Neutrophil (primary cell): ENCODE data around the gene TPPP3.

Experiments
- H3K27ac ChIP-seq: fragments of 200-600 bp; sonication (generic); 2 replicates; pipeline ENCODE4 v1.5.1; 2016; ENCODE audit warnings: mild to moderate bottlenecking, moderate library complexity
- H3K27me3 ChIP-seq: fragments of 200-600 bp; sonication (generic); 2 replicates; pipeline ENCODE4 v1.6.0; 2016; ENCODE audit warnings: mild to moderate bottlenecking
- H3K36me3 ChIP-seq: fragments of 200-600 bp; sonication (generic); 2 replicates; pipeline ENCODE4 v1.5.1; 2017
- H3K4me1 ChIP-seq, 2 experiments: fragments of 200-600 bp in 1 of 2; sonication (generic) in 1 of 2; 1 replicate in 1 of 2; 2 replicates in 1 of 2; pipeline versions ENCODE4 v1.5.1 to v1.6.1; 2013 to 2016; ENCODE audit warnings: low read depth in 1 of 2, low read length in 1 of 2, mild to moderate bottlenecking in 1 of 2, moderate library complexity in 1 of 2; ENCODE audit not compliant: control insufficient read depth in 1 of 2, insufficient read depth in 1 of 2
- H3K4me3 ChIP-seq, 2 experiments: fragments of 200-600 bp in 1 of 2; sonication (generic) in 1 of 2; 1 replicate in 1 of 2; 2 replicates in 1 of 2; pipeline ENCODE4 v1.5.1; 2013 to 2016; ENCODE audit warnings: low read depth in 1 of 2, low read length in 1 of 2, mild to moderate bottlenecking in 1 of 2, moderate library complexity in 1 of 2
- H3K9me3 ChIP-seq: fragments of 200-600 bp; sonication (generic); 2 replicates; pipeline ENCODE4 v1.5.1; 2016
- CTCF ChIP-seq: fragments of 200-600 bp; sonication (generic); IDR thresholded peaks from 2 replicates; pipeline ENCODE4 v1.5.1; 2016; ENCODE audit warnings: antibody characterized with exemption

Gene TPPP3

GRCh38 chr16:67389911-67390815, 3.1 kb downstream of the TPPP3 start:
- peaks cover 40 to 47% of the 10 kb centered on the region in 2 experiments for H3K4me1 ChIP-seq
- H3K36me3 ChIP-seq: no peaks in the 10 kb centered on the region
- TF ChIP-seq CTCF: no peak
- peaks cover 45% of the 10 kb centered on the region for H3K27me3 ChIP-seq
- no peaks in the 10 kb centered on the region for H3K9me3 ChIP-seq
- H3K27ac ChIP-seq: peak overlapping the region; percentile 63
- H3K4me3 ChIP-seq: peak overlapping the region; percentile 23 to 28

- H3K36me3 ChIP-seq: no peaks in the 10 kb centered on the region
- peaks cover 24 to 31% of the 10 kb centered on the region in 2 experiments for H3K4me1 ChIP-seq
- no peak overlapping the region for H3K27ac ChIP-seq
- no peak overlapping the region for H3K4me3 ChIP-seq
- TF ChIP-seq CTCF: no peak
- H3K27me3 ChIP-seq: peaks cover 29% of the 10 kb centered on the region
- H3K9me3 ChIP-seq: no peaks in the 10 kb centered on the region
These were observed 4.7 kb downstream of the TPPP3 start for GRCh38 chr16:67388591-67388990.

- Histone ChIP-seq H3K9me3 (no peaks in the 10 kb centered on the region), H3K4me3 (no peak overlapping the region), H3K36me3 (no peaks in the 10 kb centered on the region), H3K27me3 (peaks cover 25% of the 10 kb centered on the region), H3K27ac (no peak overlapping the region), H3K4me1 (peaks cover 20 to 27% of the 10 kb centered on the region in 2 experiments)
- TF ChIP-seq CTCF: no peak
These were observed 5.1 kb downstream of the TPPP3 start for GRCh38 chr16:67388191-67388590.

- no peak overlapping the region for H3K27ac ChIP-seq
- no peak overlapping the region for H3K4me3 ChIP-seq
- no peak for TF ChIP-seq CTCF
- no peaks in the 10 kb centered on the region for H3K9me3 ChIP-seq
- H3K4me1 ChIP-seq: peaks cover 17 to 22% of the 10 kb centered on the region in 2 experiments
- H3K27me3 ChIP-seq: peaks cover 19% of the 10 kb centered on the region
- H3K36me3 ChIP-seq: no peaks in the 10 kb centered on the region
These were observed 5.7 kb downstream of the TPPP3 start for GRCh38 chr16:67387479-67388079.

GRCh38 chr16:67386861-67387455, 6.3 kb downstream of the TPPP3 start:
- H3K4me3 ChIP-seq: no peak overlapping the region
- no peaks in the 10 kb centered on the region for H3K9me3 ChIP-seq
- no peaks in the 10 kb centered on the region for H3K36me3 ChIP-seq
- H3K4me1 ChIP-seq: peaks cover 17 to 22% of the 10 kb centered on the region in 2 experiments
- H3K27ac ChIP-seq: no peak overlapping the region
- TF ChIP-seq CTCF: no peak
- peaks cover 13% of the 10 kb centered on the region for H3K27me3 ChIP-seq
